ENCODE data around the gene PLS3.

GRCh38 chrX:115602308-115602707 is 41.3 kb downstream of the PLS3 start:
- TF ChIP-seq EZH2 (IDR thresholded peaks at IDR 0.05; ENCODE audit: borderline replicate concordance, low read depth, low read length, poor library complexity, severe bottlenecking) (no peak), CTCF (conservative IDR thresholded peaks at IDR 0.05; ENCODE audit: low read depth, low read length) (no peak)

All from A673 (cell line).